Measurements from ENCODE around the gene GLDC. TPM values are rescaled to one million over a fixed set of nuclear protein-coding genes. Genes with fewer than 3 reads are reported as not detected.

Gene GLDC
- total RNA-seq, 4 donors from 2014 or later: 0.42 to 6.4 (median 4.7) TPM; not detected in 1

- 87 to 92% methylated on average over 14 of the region's 14 CpGs for WGBS, 2 donors
- DNase-seq (ENCODE audit: low spot score in 2 of 2): no peak
- intact Hi-C loops (cut with DNase I; ENCODE audit: low total_unique reads): loop anchor here (5.0 kb wide), 1 partner anchor 668 kb away; no protein-coding TSS in a partner anchor
- TF ChIP-seq CTCF (IDR thresholded peaks at IDR 0.05) (no peak), POLR2A (IDR thresholded peaks at IDR 0.05) (no peak)
- H3K4me3 ChIP-seq (ENCODE audit: low read depth, poor library complexity, severe bottlenecking): no peak overlapping the region
These were observed 24.4 kb upstream of the GLDC start for GRCh38 chr9:6669881-6670280.

- WGBS, 2 donors: 51 to 59% methylated on average over 5 of the region's 5 CpGs
- intact Hi-C loops (cut with DNase I; ENCODE audit: low total_unique reads): no loop called here
- TF ChIP-seq POLR2A (IDR thresholded peaks at IDR 0.05) (no peak), CTCF (IDR thresholded peaks at IDR 0.05) (no peak)
- H3K4me3 ChIP-seq (ENCODE audit: low read depth, poor library complexity, severe bottlenecking): no peak overlapping the region
- DNase-seq (ENCODE audit: low spot score in 2 of 2): no peak
These were observed 22.2 kb upstream of the GLDC start for GRCh38 chr9:6667633-6668280.

GRCh38 chr9:6667080-6667479 lies 21.6 kb upstream of the GLDC start:
- TF ChIP-seq CTCF (IDR thresholded peaks at IDR 0.05) (no peak), POLR2A (IDR thresholded peaks at IDR 0.05) (no peak)
- intact Hi-C loops (cut with DNase I; ENCODE audit: low total_unique reads): no loop called here
- DNase-seq (ENCODE audit: low spot score in 2 of 2): no peak
- WGBS, 2 donors: 88 to 94% methylated on average over 6 of the region's 6 CpGs
- H3K4me3 ChIP-seq (ENCODE audit: low read depth, poor library complexity, severe bottlenecking): no peak overlapping the region

- intact Hi-C loops (cut with DNase I; ENCODE audit: low total_unique reads): no loop called here
- DNase-seq (ENCODE audit: low spot score in 2 of 2): no peak
- WGBS, 2 donors: 56 to 68% methylated on average over 1 of the region's 1 CpG
- no peak for TF ChIP-seq POLR2A (IDR thresholded peaks at IDR 0.05)
- no peak for TF ChIP-seq CTCF (IDR thresholded peaks at IDR 0.05)
- H3K4me3 ChIP-seq (ENCODE audit: low read depth, poor library complexity, severe bottlenecking): no peak overlapping the region
These were observed 20.1 kb upstream of the GLDC start for GRCh38 chr9:6665628-6666027.

- intact Hi-C loops (cut with DNase I; ENCODE audit: low total_unique reads): no loop called here
- TF ChIP-seq CTCF (IDR thresholded peaks at IDR 0.05) (no peak), POLR2A (IDR thresholded peaks at IDR 0.05) (no peak)
- DNase-seq (ENCODE audit: low spot score in 2 of 2): no peak
- H3K4me3 ChIP-seq (ENCODE audit: low read depth, poor library complexity, severe bottlenecking): no peak overlapping the region
- WGBS, 2 donors: 88 to 89% methylated on average over 3 of the region's 3 CpGs
These were observed 18.7 kb upstream of the GLDC start for GRCh38 chr9:6664204-6664680.

- WGBS, 2 donors: 71 to 73% methylated on average over 4 of the region's 4 CpGs
- no peak overlapping the region for H3K4me3 ChIP-seq (ENCODE audit: low read depth, poor library complexity, severe bottlenecking)
- intact Hi-C loops (cut with DNase I; ENCODE audit: low total_unique reads): no loop called here
- DNase-seq (ENCODE audit: low spot score in 2 of 2): no peak
- no peak for TF ChIP-seq CTCF (IDR thresholded peaks at IDR 0.05)
- TF ChIP-seq POLR2A (IDR thresholded peaks at IDR 0.05): no peak
These were observed 15.0 kb upstream of the GLDC start for GRCh38 chr9:6660512-6660911.

All from lower leg skin (tissue), 4 donors.